GM23338 (cell line): ENCODE data around the gene DOCK4. TPM values are rescaled to one million over a fixed set of nuclear protein-coding genes. Genes with fewer than 3 reads are reported as not detected.

ENCODE experiments used
- ATAC-seq: fragments of 200-7000 bp; cut with Tn5 transposase; 3 replicates; pipeline ENCODE4 v1.9.1; 2020
- DNase-seq: peaks from one replicate; pipeline ENCODE4 v3.0.0-alpha.2; 2015; ENCODE audit warnings: low spot score
- H2AFZ ChIP-seq: fragments of 200-600 bp; sonication (generic); 2 replicates; pipeline ENCODE4 v1.8.0; 2016; ENCODE audit warnings: antibody characterized with exemption, mild to moderate bottlenecking, moderate library complexity
- H3F3A ChIP-seq: fragments of 200-600 bp; sonication (generic); replicated peaks from 2 replicates; pipeline ENCODE4 v1.8.0; 2017; ENCODE audit warnings: antibody characterized with exemption, mixed run types, low read depth
- H3K27ac ChIP-seq: fragments of 200-600 bp; sonication (generic); 2 replicates; pipeline ENCODE4 v1.6.1; 2016; ENCODE audit warnings: low read depth
- H3K27me3 ChIP-seq: fragments of 200-600 bp; sonication (generic); 2 replicates; pipeline ENCODE4 v1.8.0; 2016; ENCODE audit warnings: mild to moderate bottlenecking, mixed run types, moderate library complexity; ENCODE audit not compliant: insufficient read depth
- H3K36me3 ChIP-seq: fragments of 200-600 bp; sonication (generic); 2 replicates; pipeline ENCODE4 v1.8.0; 2016; ENCODE audit warnings: mild to moderate bottlenecking; ENCODE audit not compliant: insufficient read depth
- H3K4me1 ChIP-seq: fragments of 200-600 bp; sonication (generic); 2 replicates; pipeline ENCODE4 v1.8.0; 2016; ENCODE audit warnings: mild to moderate bottlenecking, moderate library complexity; ENCODE audit not compliant: insufficient read depth
- H3K4me2 ChIP-seq: fragments of 200-600 bp; sonication (generic); 2 replicates; pipeline ENCODE4 v1.7.1; 2017; ENCODE audit warnings: mixed run types
- H3K4me3 ChIP-seq: fragments of 200-600 bp; sonication (generic); 2 replicates; pipeline ENCODE4 v1.6.1; 2016; ENCODE audit warnings: mixed run types
- H3K79me2 ChIP-seq: fragments of 200-600 bp; sonication (generic); replicated peaks from 2 replicates; pipeline ENCODE4 v1.8.0; 2017; ENCODE audit warnings: mild to moderate bottlenecking; ENCODE audit not compliant: insufficient read depth
- H3K9me2 ChIP-seq: fragments of 200-600 bp; sonication (generic); 2 replicates; pipeline ENCODE4 v1.8.0; 2017; ENCODE audit not compliant: insufficient read depth
- H4K20me1 ChIP-seq: fragments of 200-600 bp; sonication (generic); replicated peaks from 2 replicates; pipeline ENCODE4 v1.8.0; 2017; ENCODE audit warnings: mild to moderate bottlenecking; ENCODE audit not compliant: insufficient read depth
- H3K27ac Mint-ChIP-seq: 2 replicates; pipeline ENCODE4 v1.8.0; 2020; ENCODE audit warnings: inconsistent platforms, mild to moderate bottlenecking, moderate library complexity, mixed read lengths
- H3K27me3 Mint-ChIP-seq: 3 replicates; pipeline ENCODE4 v1.8.0; 2022; ENCODE audit warnings: low read depth, mild to moderate bottlenecking, moderate library complexity, mixed read lengths, inconsistent platforms; ENCODE audit not compliant: insufficient read depth, poor library complexity
- H3K36me3 Mint-ChIP-seq: 3 replicates; pipeline ENCODE4 v1.8.0; 2021; ENCODE audit warnings: low read depth, mild to moderate bottlenecking, inconsistent platforms, moderate library complexity, mixed read lengths
- H3K4me1 Mint-ChIP-seq: 3 replicates; pipeline ENCODE4 v1.8.0; 2020; ENCODE audit warnings: mild to moderate bottlenecking, inconsistent platforms, mixed read lengths
- H3K4me3 Mint-ChIP-seq: 3 replicates; pipeline ENCODE4 v1.8.0; 2021; ENCODE audit warnings: moderate library complexity, mild to moderate bottlenecking, inconsistent platforms, mixed read lengths
- H3K9me3 Mint-ChIP-seq: 3 replicates; pipeline ENCODE4 v1.8.0; 2020; ENCODE audit warnings: moderate library complexity, mild to moderate bottlenecking, inconsistent platforms, mixed read lengths
- CREB1 ChIP-seq: fragments of 250-450 bp; sonication (Bioruptor Pico); IDR thresholded peaks from 2 replicates; pipeline ENCODE4 v1.5.0; 2020; ENCODE audit warnings: low read depth, mild to moderate bottlenecking, moderate library complexity
- CTCF ChIP-seq, 2 experiments: fragments of 200-600 bp in 1 of 2; sonication (generic) in 1 of 2; conservative IDR thresholded peaks; 2 replicates each; pipeline versions ENCODE4 v1.5.1 to v1.6.1; 2016 to 2017; ENCODE audit warnings: antibody characterized with exemption in 2 of 2, low read depth in 2 of 2, mild to moderate bottlenecking in 2 of 2, moderate library complexity in 1 of 2
- EZH2 ChIP-seq: fragments of 200-600 bp; sonication (generic); IDR thresholded peaks from one replicate; pipeline ENCODE4 v1.8.0; 2017; ENCODE audit warnings: antibody characterized with exemption, mild to moderate bottlenecking, low read depth; ENCODE audit not compliant: unreplicated experiment
- EZH2phosphoT487 ChIP-seq: fragments of 200-600 bp; sonication (generic); IDR thresholded peaks from one replicate; pipeline ENCODE4 v1.8.1; 2018; ENCODE audit warnings: antibody characterized with exemption; ENCODE audit not compliant: unreplicated experiment
- JUNB ChIP-seq: IDR thresholded peaks from one replicate; pipeline ENCODE4 v1.6.1; 2016; ENCODE audit warnings: antibody characterized with exemption; ENCODE audit not compliant: unreplicated experiment
- ZNF114 ChIP-seq: fragments of 250-450 bp; sonication (Bioruptor Pico); IDR thresholded peaks from 2 replicates; pipeline ENCODE4 v1.5.0; 2020; ENCODE audit warnings: mild to moderate bottlenecking, moderate library complexity
- ZNF331 ChIP-seq: fragments of 250-450 bp; sonication (Bioruptor Pico); IDR thresholded peaks from 2 replicates; pipeline ENCODE4 v1.5.0; 2020; ENCODE audit warnings: low read depth, mild to moderate bottlenecking, moderate library complexity
- polyA plus RNA-seq: library from polyadenylated mRNA; unstranded; fragments of >200 nt; fragmentation: Nextera tagmentation; extraction: Ambion mirVana; gene quantifications from 2 replicates; pipeline ENCODE4 v1.2.1, GENCODE V29; 2016
- total RNA-seq: library from RNA; depleted of rRNA; stranded (reverse); fragments of >200 nt; shearing (Covaris generic); gene quantifications from 2 replicates; pipeline ENCODE4 v1.2.3, GENCODE V29; 2014
- TF ChIP-seq, protein P1 (sequence below): IDR thresholded peaks from one replicate; pipeline ENCODE4 v1.6.1; 2018; ENCODE audit warnings: antibody characterized with exemption; ENCODE audit not compliant: unreplicated experiment

DOCK4 gene
- total and polyA plus RNA-seq, 2 experiments from 2014 or later = 6.3 to 33.8 TPM

- TF ChIP-seq, protein P1, sequence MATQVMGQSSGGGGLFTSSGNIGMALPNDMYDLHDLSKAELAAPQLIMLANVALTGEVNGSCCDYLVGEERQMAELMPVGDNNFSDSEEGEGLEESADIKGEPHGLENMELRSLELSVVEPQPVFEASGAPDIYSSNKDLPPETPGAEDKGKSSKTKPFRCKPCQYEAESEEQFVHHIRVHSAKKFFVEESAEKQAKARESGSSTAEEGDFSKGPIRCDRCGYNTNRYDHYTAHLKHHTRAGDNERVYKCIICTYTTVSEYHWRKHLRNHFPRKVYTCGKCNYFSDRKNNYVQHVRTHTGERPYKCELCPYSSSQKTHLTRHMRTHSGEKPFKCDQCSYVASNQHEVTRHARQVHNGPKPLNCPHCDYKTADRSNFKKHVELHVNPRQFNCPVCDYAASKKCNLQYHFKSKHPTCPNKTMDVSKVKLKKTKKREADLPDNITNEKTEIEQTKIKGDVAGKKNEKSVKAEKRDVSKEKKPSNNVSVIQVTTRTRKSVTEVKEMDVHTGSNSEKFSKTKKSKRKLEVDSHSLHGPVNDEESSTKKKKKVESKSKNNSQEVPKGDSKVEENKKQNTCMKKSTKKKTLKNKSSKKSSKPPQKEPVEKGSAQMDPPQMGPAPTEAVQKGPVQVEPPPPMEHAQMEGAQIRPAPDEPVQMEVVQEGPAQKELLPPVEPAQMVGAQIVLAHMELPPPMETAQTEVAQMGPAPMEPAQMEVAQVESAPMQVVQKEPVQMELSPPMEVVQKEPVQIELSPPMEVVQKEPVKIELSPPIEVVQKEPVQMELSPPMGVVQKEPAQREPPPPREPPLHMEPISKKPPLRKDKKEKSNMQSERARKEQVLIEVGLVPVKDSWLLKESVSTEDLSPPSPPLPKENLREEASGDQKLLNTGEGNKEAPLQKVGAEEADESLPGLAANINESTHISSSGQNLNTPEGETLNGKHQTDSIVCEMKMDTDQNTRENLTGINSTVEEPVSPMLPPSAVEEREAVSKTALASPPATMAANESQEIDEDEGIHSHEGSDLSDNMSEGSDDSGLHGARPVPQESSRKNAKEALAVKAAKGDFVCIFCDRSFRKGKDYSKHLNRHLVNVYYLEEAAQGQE = no peak
- TF ChIP-seq CREB1 (CRISPR knock-in tag) (no peak), JUNB (no peak), EZH2phosphoT487 (no peak), CTCF (conservative IDR thresholded peaks at IDR 0.05; ENCODE audit: low read depth in 2 of 2) (no peak)
These were observed 32.0 kb downstream of the DOCK4 start (continued) for GRCh38 chr7:112174192-112174591.

DNA sequence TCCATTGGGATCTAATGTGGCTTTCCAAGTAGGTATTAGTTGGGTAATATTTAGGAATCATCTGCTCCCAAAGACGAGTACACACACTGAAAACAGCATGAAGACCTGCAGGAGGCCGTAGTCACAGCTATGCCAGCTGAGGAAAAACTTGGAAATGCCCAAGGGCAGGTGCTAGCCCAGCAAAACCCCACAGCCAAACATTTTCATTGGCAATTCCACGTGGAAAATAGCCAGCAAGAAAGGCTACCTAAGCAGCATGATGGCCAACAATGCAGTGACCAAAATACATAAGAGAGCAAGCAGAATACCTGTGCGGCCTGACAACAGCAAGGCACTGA lies 32.7 kb downstream of the DOCK4 start:
- no peak overlapping the region for H3K4me2 ChIP-seq
- no peak overlapping the region for H3K27ac ChIP-seq
- H3K27me3 ChIP-seq = no peaks in the 10 kb centered on the region
- Mint-ChIP-seq H3K4me3 (no peak overlapping the region), H3K36me3 (peaks cover 5% of the 10 kb centered on the region; the same call in 1 of the 3 replicates), H3K9me3 (no peaks in the 10 kb centered on the region), H3K27me3 (peaks cover 2% of the 10 kb centered on the region), H3K27ac (no peak overlapping the region; the same call in 1 of the 2 replicates), H3K4me1 (peaks cover 46% of the 10 kb centered on the region)
- H3K36me3 ChIP-seq = no peaks in the 10 kb centered on the region
- no peak for ATAC-seq
- H3K79me2 ChIP-seq = peaks cover 85% of the 10 kb centered on the region
- no peaks in the 10 kb centered on the region for H3F3A ChIP-seq
- peaks cover 8% of the 10 kb centered on the region; the same call in 1 of the 2 replicates for H3K4me1 ChIP-seq
- no peak for TF ChIP-seq ZNF114
- no peak overlapping the region for H3K4me3 ChIP-seq
- DNase-seq = no peak
- H4K20me1 ChIP-seq = 0 out of 2 replicates have a peak, but pooled peaks cover 3% of the 10 kb centered on the region
- no peak overlapping the region for H2AFZ ChIP-seq
- no peaks in the 10 kb centered on the region for H3K9me2 ChIP-seq

GRCh38 chr7:112172870-112173567 lies 33.2 kb downstream of the DOCK4 start:
- Mint-ChIP-seq H3K36me3 (peaks cover 5% of the 10 kb centered on the region; the same call in 1 of the 3 replicates), H3K4me1 (peaks cover 46% of the 10 kb centered on the region), H3K27me3 (peaks cover 2% of the 10 kb centered on the region), H3K27ac (no peak overlapping the region; the same call in 1 of the 2 replicates), H3K4me3 (no peak overlapping the region), H3K9me3 (no peaks in the 10 kb centered on the region)
- TF ChIP-seq ZNF331 (CRISPR knock-in tag) (no peak), ZNF114 (no peak), CREB1 (CRISPR knock-in tag) (no peak), CTCF (conservative IDR thresholded peaks at IDR 0.05; ENCODE audit: low read depth in 2 of 2) (no peak), EZH2 (no peak)
- Histone ChIP-seq H3K79me2 (peaks cover 85% of the 10 kb centered on the region), H2AFZ (no peak overlapping the region), H3K4me1 (peaks cover 3% of the 10 kb centered on the region; the same call in 1 of the 2 replicates), H3K36me3 (no peaks in the 10 kb centered on the region), H3K9me2 (no peaks in the 10 kb centered on the region), H3K27me3 (no peaks in the 10 kb centered on the region), H3F3A (no peaks in the 10 kb centered on the region), H3K27ac (no peak overlapping the region), H4K20me1 (0 out of 2 replicates have a peak, but pooled peaks cover 3% of the 10 kb centered on the region), H3K4me3 (no peak overlapping the region), H3K4me2 (no peak overlapping the region)
- no peak for DNase-seq
- ATAC-seq = no peak
